Transverse colon (tissue), 4 donors: ENCODE results near the gene RGL4. TPM values are rescaled to one million over a fixed set of nuclear protein-coding genes. Genes with fewer than 3 reads are reported as not detected.

Experiments
- DNase-seq: peaks from one replicate; pipeline ENCODE4 v3.0.0-alpha.2; 2019
- H3K27ac ChIP-seq, 4 donors: fragments of 200-600 bp; sonication (generic); 2 replicates each; pipeline ENCODE4 v1.5.1; 2016 to 2018; ENCODE audit warnings: inconsistent platforms in 4 of 4
- H3K27me3 ChIP-seq: fragments of 200-600 bp; sonication (generic); 2 replicates; pipeline ENCODE4 v1.5.1; 2017; ENCODE audit warnings: inconsistent platforms
- H3K36me3 ChIP-seq, 4 donors: fragments of 200-600 bp; sonication (generic); 2 replicates each; pipeline ENCODE4 v1.5.1; 2017 to 2019; ENCODE audit warnings: inconsistent platforms in 4 of 4
- H3K4me1 ChIP-seq, 4 donors: fragments of 200-600 bp; sonication (generic); 2 replicates each; pipeline ENCODE4 v1.5.1; 2017 to 2020; ENCODE audit warnings: inconsistent platforms in 4 of 4
- H3K4me3 ChIP-seq, 4 donors: fragments of 200-600 bp; sonication (generic); 1 replicate in 1 of 4; 2 replicates in 3 of 4; pipeline versions ENCODE4 v1.5.1 to v1.6.1; 2017 to 2019; ENCODE audit warnings: inconsistent platforms in 4 of 4
- H3K9me3 ChIP-seq, 2 donors: fragments of 200-600 bp; sonication (generic); 2 replicates each; pipeline ENCODE4 v1.5.1; 2017 to 2019; ENCODE audit warnings: inconsistent platforms in 2 of 2
- EP300 ChIP-seq: sonication (generic); formaldehyde crosslinking; IDR thresholded peaks from one replicate; pipeline ENCODE4 v1.6.1; 2017; ENCODE audit warnings: antibody characterized with exemption, low read depth
- POLR2A ChIP-seq: fragments of 450-650 bp; IDR thresholded peaks from one replicate; pipeline ENCODE4 v1.6.1; 2016; ENCODE audit warnings: antibody characterized with exemption, mild to moderate bottlenecking, moderate library complexity
- POLR2AphosphoS5 ChIP-seq, 3 donors: sonication (generic); formaldehyde crosslinking; IDR thresholded peaks; one replicate each; pipeline ENCODE4 v1.6.1; 2016; ENCODE audit warnings: antibody characterized with exemption in 3 of 3
- WGBS, 2 donors: methylation state at CpG; one replicate each; pipeline ENCODE4 v1.1.5; 2018; ENCODE audit warnings: low coverage in 1 of 2; 5-methylcytosine and 5-hydroxymethylcytosine counted together
- in situ Hi-C, 4 donors: fragments of 200-750 bp; cut with MboI; loops; one replicate each; pipeline versions ENCODE4 v1.15.0 to v1.15.1; 2017; ENCODE audit warnings: low sequenced_read_pairs in 3 of 4, low pct_ligation_motif_present in 1 of 4, low pct_unique_long_range_greater_than_20kb in 1 of 4
- intact Hi-C: fragments of 100-400 bp; cut with DNase I; formaldehyde crosslinking; loops from one replicate; pipeline ENCODE4 v1.15.1; 2023; ENCODE audit warnings: low total_unique reads
- total RNA-seq, 4 donors: library from RNA; depleted of rRNA; stranded (reverse); fragments of >200 nt; gene quantifications; one replicate each; pipeline ENCODE4 v1.1.0, GENCODE V29; 2016
- TF ChIP-seq, protein P1 (sequence below), 5 experiments: fragments of 200-600 bp in 3 of 5; fragments of 450-650 bp in 2 of 5; sonication (generic) in 3 of 5; IDR thresholded peaks; 1 replicate in 2 of 5; 2 replicates in 3 of 5; pipeline ENCODE4 v1.5.1; 2016 to 2017; ENCODE audit warnings: antibody characterized with exemption in 5 of 5, inconsistent platforms in 3 of 5, mild to moderate bottlenecking in 2 of 5, moderate library complexity in 1 of 5

The RGL4 gene
- total RNA-seq, 4 donors from 2014 or later = 0.82 to 1.1 TPM; not detected in 2

DNA sequence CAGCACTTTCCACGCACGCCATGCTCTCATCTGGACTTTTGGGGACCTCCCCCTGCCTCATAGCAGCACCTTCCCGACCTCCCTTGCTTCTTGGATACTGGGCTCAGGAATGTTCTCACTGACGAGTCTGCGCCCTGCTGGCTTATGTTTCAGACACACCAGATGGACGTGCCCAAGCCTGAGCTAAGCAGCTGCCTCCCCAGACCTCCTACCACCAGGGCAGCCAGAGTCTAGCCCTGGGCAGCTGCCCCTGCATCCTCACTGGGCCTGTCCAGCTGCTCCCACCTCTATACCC lies 13.2 kb upstream of the RGL4 start:
- no peaks in the 10 kb centered on the region for H3K27me3 ChIP-seq
- no peak for DNase-seq
- TF ChIP-seq POLR2AphosphoS5 (IDR thresholded peaks at IDR 0.05) (no peak), POLR2A (no peak), EP300 (no peak)
- TF ChIP-seq, protein P1, sequence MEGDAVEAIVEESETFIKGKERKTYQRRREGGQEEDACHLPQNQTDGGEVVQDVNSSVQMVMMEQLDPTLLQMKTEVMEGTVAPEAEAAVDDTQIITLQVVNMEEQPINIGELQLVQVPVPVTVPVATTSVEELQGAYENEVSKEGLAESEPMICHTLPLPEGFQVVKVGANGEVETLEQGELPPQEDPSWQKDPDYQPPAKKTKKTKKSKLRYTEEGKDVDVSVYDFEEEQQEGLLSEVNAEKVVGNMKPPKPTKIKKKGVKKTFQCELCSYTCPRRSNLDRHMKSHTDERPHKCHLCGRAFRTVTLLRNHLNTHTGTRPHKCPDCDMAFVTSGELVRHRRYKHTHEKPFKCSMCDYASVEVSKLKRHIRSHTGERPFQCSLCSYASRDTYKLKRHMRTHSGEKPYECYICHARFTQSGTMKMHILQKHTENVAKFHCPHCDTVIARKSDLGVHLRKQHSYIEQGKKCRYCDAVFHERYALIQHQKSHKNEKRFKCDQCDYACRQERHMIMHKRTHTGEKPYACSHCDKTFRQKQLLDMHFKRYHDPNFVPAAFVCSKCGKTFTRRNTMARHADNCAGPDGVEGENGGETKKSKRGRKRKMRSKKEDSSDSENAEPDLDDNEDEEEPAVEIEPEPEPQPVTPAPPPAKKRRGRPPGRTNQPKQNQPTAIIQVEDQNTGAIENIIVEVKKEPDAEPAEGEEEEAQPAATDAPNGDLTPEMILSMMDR (IDR thresholded peaks at IDR 0.05) = no peak
- H3K4me3 ChIP-seq = no peak overlapping the region
- in situ Hi-C loops (no loop called here), intact Hi-C loops (no loop called here)
- H3K36me3 ChIP-seq = no peaks in the 10 kb centered on the region
- H3K9me3 ChIP-seq = no peaks in the 10 kb centered on the region
- H3K4me1 ChIP-seq = peaks cover 0 to 13% (median 3%) of the 10 kb centered on the region in 4 donors
- H3K27ac ChIP-seq = no peak overlapping the region
- WGBS, 2 donors = 94% methylated on average over 4 of the region's 6 CpGs; no CpG with 5 or more reads in 1 of the 2 donors

DNA sequence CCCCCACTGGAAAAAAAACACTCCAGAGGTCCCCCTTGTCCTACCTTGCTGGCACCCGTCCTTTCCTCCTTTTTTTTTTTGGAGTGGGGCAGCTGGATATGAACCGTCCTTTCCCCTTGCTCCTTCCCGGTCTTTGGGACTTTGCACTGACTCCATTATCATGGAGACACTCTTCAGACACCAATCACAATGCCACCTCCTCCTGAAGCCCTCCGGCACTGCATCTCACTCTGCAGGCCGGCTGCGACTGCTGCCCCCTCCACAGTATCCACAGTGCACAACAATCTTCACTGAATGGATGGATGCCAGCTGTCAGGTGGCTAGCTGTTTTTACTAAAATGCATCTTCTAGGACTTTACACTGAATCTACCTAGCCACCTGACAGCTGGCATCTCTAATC lies 12.7 kb upstream of the RGL4 start:
- Histone ChIP-seq H3K36me3 (no peaks in the 10 kb centered on the region), H3K27ac (no peak overlapping the region), H3K27me3 (no peaks in the 10 kb centered on the region), H3K4me3 (no peak overlapping the region), H3K9me3 (no peaks in the 10 kb centered on the region), H3K4me1 (peaks cover 0 to 13% (median 3%) of the 10 kb centered on the region in 4 donors)
- no peak for DNase-seq
- 92 to 94% methylated on average over 3 to 6 of the region's 6 CpGs for WGBS, 2 donors
- intact Hi-C loops (no loop called here), in situ Hi-C loops (no loop called here)
- TF ChIP-seq POLR2A (no peak), POLR2AphosphoS5 (IDR thresholded peaks at IDR 0.05) (no peak), EP300 (no peak)
- TF ChIP-seq, protein P1 (IDR thresholded peaks at IDR 0.05) = no peak

DNA sequence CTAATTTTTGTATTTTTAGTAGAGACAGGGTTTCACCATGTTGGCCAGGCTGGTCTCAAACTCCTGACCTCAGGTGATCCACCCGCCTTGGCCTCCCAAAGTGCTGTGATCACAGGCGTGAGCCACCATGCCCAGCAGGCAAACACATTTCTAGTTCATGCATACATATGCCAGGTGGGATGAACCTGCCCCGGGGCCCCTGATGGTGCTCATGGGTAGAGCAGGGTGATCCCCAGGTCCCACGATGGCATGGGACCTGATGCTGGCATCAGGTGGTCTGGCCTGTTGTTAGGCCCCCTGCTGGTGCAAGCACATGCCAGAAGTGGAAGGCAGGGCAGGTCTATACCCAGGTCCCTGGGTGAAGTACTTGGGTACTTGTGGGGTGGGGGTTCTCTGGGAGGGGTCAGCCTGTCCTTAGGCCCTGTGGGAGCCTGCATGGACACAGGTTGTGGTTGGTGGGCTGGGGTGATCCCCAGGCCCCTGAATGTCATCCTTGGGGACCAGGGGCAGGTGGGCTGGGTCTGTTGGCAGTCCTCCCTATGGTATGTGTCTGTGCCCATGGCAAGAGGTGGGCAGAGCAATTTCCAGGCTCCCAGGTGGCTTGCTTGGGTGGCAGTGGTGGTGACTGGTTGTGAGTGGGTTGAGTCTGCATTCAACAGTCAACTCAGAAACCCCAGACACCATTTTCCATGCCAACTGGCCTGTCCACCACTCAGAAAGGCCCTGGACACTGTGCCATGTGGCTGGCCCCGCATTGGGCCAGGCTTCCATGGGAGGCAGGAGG lies 9.6 kb upstream of the RGL4 start:
- H3K9me3 ChIP-seq = no peaks in the 10 kb centered on the region
- intact Hi-C loops (no loop called here), in situ Hi-C loops (no loop called here)
- no peak for DNase-seq
- no peak overlapping the region for H3K27ac ChIP-seq
- no peak overlapping the region for H3K4me3 ChIP-seq
- no peaks in the 10 kb centered on the region for H3K36me3 ChIP-seq
- TF ChIP-seq POLR2A (no peak), POLR2AphosphoS5 (IDR thresholded peaks at IDR 0.05) (no peak), EP300 (no peak)
- TF ChIP-seq, protein P1 (IDR thresholded peaks at IDR 0.05) = no peak
- no peaks in the 10 kb centered on the region for H3K27me3 ChIP-seq
- 92 to 96% methylated on average over 2 to 4 of the region's 5 CpGs for WGBS, 2 donors
- H3K4me1 ChIP-seq = peaks cover 0 to 2% (median 0%) of the 10 kb centered on the region in 4 donors

DNA sequence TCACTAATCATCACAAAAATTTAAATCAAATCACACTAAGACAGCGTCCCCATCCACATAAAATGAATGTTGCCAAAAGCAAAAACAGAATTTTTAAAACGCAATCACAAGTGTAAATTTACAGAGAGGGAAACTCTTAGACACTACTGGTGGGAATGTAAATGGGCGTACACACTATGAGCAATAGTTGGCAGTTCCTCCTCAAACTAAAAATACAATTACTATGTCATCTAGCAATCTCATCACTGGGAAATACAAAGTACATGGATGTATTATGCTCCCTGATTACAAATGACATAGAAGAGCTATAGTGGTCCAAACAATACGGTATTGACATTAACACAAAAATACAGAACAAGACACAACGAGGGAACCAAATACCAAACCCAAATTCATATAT lies 8.7 kb upstream of the RGL4 start:
- intact Hi-C loops (no loop called here), in situ Hi-C loops (no loop called here)
- 49 to 52% methylated on average over 5 of the region's 5 CpGs for WGBS, 2 donors
- Histone ChIP-seq H3K9me3 (no peaks in the 10 kb centered on the region), H3K36me3 (no peaks in the 10 kb centered on the region), H3K27ac (no peak overlapping the region), H3K4me3 (no peak overlapping the region), H3K4me1 (no peaks in the 10 kb centered on the region), H3K27me3 (no peaks in the 10 kb centered on the region)
- TF ChIP-seq, protein P1 (IDR thresholded peaks at IDR 0.05) = no peak
- no peak for TF ChIP-seq POLR2AphosphoS5 (IDR thresholded peaks at IDR 0.05)
- no peak for TF ChIP-seq POLR2A
- TF ChIP-seq EP300 = no peak
- DNase-seq = no peak
